Astrocyte of the cerebellum (primary cell): ENCODE results near the gene SULT2A1.
A peak's percentile ranks its signal among the peaks of the same experiment; 100 is the strongest.
"Not testable (repeated sequence)": the region's sequence is repeated elsewhere in the genome, so short reads cannot be mapped to it uniquely, and the experiment has no call there.

Experiments used
- DNase-seq: peaks from one replicate; pipeline ENCODE4 v3.0.0-alpha.2; 2011; ENCODE audit warnings: low read depth
- H3K4me3 ChIP-seq: 2 replicates; pipeline ENCODE4 v1.5.1; 2011; ENCODE audit warnings: mild to moderate bottlenecking, low read depth, low read length, moderate library complexity
- in situ Hi-C: cut with HindIII; loops from 2 replicates; pipeline ENCODE4 v1.10.0; 2017; ENCODE audit warnings: low sequenced_read_pairs
- TF ChIP-seq, protein P1 (sequence below): IDR thresholded peaks from 2 replicates; pipeline ENCODE4 v1.5.1; 2012; ENCODE audit warnings: low read length, low read depth, moderate library complexity, mild to moderate bottlenecking; ENCODE audit errors: missing control alignments

SULT2A1 gene

DNA sequence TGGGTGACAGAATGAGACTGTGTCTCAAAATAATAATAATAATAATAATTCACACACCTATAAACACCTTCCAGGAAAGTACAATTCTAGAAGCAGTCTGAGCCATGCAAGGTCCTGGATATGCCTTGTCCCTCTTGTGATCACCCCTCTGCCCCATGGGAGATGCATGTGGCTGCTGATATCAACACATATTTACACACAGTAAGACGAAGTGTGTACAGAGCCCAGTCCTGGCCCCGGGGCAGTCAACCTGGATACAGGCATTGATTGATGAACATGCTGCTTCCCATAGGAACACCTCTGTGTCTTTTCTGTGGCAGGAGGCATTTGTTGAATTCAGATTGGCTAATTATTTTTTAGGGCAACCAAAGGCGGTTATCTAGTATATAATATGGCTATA, 3.2 kb downstream of the SULT2A1 start:
- TF ChIP-seq, protein P1, sequence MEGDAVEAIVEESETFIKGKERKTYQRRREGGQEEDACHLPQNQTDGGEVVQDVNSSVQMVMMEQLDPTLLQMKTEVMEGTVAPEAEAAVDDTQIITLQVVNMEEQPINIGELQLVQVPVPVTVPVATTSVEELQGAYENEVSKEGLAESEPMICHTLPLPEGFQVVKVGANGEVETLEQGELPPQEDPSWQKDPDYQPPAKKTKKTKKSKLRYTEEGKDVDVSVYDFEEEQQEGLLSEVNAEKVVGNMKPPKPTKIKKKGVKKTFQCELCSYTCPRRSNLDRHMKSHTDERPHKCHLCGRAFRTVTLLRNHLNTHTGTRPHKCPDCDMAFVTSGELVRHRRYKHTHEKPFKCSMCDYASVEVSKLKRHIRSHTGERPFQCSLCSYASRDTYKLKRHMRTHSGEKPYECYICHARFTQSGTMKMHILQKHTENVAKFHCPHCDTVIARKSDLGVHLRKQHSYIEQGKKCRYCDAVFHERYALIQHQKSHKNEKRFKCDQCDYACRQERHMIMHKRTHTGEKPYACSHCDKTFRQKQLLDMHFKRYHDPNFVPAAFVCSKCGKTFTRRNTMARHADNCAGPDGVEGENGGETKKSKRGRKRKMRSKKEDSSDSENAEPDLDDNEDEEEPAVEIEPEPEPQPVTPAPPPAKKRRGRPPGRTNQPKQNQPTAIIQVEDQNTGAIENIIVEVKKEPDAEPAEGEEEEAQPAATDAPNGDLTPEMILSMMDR: no peak
- in situ Hi-C loops: no loop called here
- no peak overlapping the region for H3K4me3 ChIP-seq
- DNase-seq: no peak

DNA sequence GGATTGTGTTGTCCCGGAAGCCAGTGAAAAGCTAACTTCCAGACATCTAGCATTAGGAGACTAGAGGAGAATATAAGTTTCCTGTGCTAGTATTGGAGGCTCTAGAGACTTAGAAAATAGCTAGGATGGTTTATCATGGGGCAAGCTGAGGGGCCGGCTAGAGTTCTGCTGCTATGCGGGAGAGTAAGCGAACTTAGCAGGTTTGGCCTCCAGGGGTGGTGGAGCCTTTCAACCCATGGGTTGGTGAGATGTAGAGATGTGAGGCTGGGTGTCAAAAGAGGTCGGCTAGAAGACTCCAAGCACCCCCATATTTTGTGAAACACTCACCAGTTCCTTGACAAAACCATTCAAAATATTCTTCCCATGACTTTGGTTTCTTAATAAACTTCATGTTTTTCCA, 4.4 kb downstream of the SULT2A1 start:
- no peak for DNase-seq
- in situ Hi-C loops: no loop called here
- H3K4me3 ChIP-seq: no peak overlapping the region
- TF ChIP-seq, protein P1: no peak

DNA sequence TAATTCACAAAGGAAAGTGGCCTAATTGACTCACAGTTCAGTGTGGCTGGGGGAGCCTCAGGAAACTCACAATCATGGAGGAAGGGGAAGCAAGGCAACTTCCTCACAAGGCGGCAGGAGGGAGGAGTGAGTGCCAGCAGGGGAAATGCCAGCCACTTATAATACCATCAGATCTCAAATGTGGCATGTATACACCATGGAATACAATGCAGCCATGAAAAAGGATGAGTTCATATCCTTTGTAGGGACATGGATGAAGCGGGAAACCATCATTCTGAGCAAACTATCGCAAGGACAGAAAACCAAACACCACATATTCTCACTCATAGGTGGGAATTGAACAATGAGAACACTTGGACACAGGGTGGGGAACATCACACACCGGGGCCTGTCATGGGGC, 6.7 kb downstream of the SULT2A1 start:
- in situ Hi-C loops, DNase-seq, H3K4me3 ChIP-seq: not testable (repeated sequence)

DNA sequence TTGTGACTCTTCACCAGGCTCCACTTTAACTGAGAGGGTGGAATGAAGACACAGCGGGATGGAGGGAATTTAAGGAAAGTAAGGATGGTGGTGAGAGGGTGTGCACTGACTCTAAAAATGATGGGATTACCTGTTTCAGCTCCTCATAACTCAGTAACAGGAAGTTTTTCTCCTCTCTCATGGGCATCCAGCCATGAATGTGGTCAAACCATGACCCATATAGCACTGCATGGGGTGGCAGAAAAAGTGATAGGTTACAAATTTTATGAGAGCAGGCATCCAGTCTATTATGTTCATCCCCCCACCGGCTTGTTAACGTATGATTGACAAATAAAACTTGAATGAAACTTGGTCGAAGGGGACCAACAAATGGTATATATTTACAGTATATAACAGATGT, 7.2 kb downstream of the SULT2A1 start:
- H3K4me3 ChIP-seq: no peak overlapping the region
- in situ Hi-C loops: no loop called here
- TF ChIP-seq, protein P1: no peak
- no peak for DNase-seq

DNA sequence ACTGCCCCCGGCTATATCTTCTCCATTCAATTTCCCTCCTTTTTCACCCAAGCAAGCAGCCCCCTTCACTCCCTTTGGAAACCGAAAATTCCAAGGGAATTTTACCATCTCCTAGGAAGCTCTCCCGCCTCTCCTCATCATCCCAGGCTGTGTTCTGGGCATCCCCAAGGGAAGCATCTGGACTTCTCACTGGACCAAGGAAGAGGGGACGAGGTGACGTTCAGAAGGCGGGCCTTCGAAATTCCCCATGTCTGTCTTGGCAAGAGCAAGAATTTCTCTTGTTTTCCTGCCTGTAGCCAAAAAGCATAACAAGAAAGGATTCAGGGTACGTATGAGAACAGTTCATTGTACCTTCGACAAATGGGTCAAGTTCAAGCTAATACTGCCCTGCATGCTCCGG, 20.9 kb downstream of the SULT2A1 start:
- TF ChIP-seq, protein P1: no peak
- no peak overlapping the region for H3K4me3 ChIP-seq
- in situ Hi-C loops: no loop called here
- no peak for DNase-seq

DNA sequence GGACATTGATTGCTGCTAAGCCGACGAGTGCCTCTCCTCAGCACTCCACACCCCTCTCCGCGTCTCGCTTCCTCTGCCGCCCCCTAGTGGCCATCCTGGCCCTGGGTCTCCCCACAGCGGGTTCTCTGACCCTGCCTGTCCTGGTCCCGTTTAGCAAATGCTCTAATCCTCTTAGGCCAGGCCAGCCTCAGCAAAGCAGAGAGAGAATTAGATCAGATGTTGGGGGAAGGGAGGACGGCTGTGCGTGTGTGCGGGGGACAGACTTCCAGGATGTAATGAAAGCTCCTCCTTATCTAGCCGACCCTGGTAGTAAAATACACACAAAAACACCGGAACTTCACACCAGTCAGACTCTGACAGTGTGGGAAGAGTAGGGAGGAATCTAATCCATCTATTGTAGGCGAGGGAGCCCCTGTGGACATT, 22.6 kb downstream of the SULT2A1 start:
- in situ Hi-C loops: no loop called here
- H3K4me3 ChIP-seq: no peak overlapping the region
- TF ChIP-seq, protein P1: peak; percentile 96
- peak; percentile 18 for DNase-seq

DNA sequence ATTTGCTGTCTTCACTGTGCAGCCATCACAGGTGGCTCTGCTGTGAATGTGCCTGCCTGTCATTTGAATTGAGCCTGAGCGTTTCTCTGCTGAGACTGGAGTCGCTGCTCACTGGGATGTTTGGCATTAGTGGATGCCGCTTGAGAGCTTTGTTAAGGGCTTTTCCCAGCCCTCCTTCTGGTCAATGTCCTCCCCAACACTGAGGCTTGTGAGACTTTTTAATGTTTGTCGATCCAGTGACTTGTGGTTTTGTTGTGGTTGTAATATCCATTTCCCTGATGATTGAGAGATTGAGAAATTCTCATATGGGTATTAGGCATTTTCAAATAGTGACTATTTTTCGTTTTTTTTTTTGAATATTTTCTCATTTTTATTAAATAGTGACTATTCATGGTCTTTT, 24.5 kb downstream of the SULT2A1 start:
- in situ Hi-C loops: no loop called here
- TF ChIP-seq, protein P1: no peak
- no peak for DNase-seq
- no peak overlapping the region for H3K4me3 ChIP-seq
